GM20000 (cell line): ENCODE results near the gene CASK.
"Not testable (repeated sequence)": the region's sequence is repeated elsewhere in the genome, so short reads cannot be mapped to it uniquely, and the experiment has no call there.

Experiments
- DNase-seq: peaks from one replicate; pipeline ENCODE4 v3.0.0; 2012; ENCODE audit warnings: low spot score
- TF ChIP-seq, protein P1 (sequence below): IDR thresholded peaks from 2 replicates; pipeline ENCODE4 v1.5.1; 2012; ENCODE audit warnings: mild to moderate bottlenecking, control low read depth; ENCODE audit errors: extremely low read depth, missing control alignments

The CASK gene

DNA sequence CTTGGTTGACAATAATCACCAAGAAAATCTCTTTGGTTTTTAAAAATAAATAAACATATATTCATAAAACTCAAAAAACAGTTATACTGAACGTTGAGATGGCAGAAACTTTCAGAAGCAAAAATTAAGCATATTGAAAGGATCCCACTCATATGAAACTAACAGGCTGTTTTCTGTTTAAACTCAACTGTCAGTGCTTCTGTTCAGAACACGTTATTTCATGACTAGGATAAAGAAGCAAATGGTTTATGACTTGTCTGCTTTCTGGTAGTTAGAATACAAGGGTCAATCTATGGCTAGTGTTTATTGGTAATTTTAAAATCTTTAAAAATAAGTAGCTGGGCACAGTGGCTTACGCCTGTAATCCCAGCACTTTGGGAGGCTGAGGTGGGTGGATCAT is 195.2 kb downstream of the CASK start:
- peak; percentile 3 for DNase-seq
- TF ChIP-seq, protein P1, sequence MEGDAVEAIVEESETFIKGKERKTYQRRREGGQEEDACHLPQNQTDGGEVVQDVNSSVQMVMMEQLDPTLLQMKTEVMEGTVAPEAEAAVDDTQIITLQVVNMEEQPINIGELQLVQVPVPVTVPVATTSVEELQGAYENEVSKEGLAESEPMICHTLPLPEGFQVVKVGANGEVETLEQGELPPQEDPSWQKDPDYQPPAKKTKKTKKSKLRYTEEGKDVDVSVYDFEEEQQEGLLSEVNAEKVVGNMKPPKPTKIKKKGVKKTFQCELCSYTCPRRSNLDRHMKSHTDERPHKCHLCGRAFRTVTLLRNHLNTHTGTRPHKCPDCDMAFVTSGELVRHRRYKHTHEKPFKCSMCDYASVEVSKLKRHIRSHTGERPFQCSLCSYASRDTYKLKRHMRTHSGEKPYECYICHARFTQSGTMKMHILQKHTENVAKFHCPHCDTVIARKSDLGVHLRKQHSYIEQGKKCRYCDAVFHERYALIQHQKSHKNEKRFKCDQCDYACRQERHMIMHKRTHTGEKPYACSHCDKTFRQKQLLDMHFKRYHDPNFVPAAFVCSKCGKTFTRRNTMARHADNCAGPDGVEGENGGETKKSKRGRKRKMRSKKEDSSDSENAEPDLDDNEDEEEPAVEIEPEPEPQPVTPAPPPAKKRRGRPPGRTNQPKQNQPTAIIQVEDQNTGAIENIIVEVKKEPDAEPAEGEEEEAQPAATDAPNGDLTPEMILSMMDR, result no peak

DNA sequence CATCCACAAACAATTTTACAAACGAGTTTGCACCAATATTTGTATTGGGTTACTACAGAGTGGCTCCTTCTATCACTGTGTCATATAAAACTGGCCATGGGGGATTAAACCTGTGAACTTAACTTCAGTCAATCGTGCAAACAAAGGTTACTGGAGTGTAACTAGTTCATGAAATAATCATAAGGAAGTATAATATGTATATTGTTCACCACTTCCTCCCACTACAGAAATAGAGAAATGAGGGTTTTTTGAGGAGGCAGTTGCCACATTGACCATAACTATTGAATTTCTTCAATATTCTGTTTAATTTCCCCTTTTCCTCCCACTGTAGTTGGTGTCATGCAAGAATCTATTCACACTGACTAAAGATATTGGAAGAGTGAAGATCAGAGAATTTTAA is 199.5 kb downstream of the CASK start, which contains the start of gene GPR82:
TSS of gene GPR82 (plus strand) at position 356 of the 400 bp plus-strand sequence. CDS start 2,846 bp downstream, outside the sequence.
- TF ChIP-seq, protein P1, result no peak
- DNase-seq, result no peak

DNA sequence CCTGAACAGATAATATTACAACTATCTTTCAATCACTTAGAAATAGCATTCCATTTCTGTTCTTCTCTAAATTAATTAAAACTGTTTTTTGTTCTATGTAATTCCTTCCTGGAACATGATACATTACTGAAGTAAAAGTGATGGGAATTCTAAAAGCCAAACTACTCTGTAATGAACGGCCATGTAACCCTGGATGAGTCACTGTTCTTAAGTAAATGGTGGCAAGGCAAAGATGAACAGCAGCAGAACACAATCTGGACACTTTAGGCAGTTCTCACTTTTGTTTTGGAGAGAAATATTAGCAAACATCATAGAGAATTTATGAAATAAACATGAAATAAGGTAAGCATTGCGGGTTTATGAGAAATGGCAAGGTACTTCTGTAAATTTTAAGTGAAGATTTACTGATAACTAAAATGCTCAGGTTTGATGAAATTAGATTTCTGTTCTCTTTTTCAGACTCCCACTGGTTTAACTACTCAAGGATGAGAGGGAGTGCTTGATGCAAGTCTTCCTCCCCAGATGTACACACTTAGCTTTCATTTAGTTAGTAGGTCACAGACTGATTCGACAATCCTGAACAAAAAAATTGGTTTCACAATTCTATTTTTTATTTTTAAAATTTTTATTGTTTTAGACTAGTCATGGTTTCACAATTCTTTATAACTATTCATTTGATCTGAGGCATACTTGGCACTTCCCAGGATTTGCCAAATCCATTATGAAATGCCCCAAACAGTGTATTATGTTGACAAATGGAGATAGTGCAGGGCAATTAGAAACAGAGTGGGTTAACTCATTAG is 200.3 kb downstream of the CASK start:
- TF ChIP-seq, protein P1, result no peak
- DNase-seq, result no peak

DNA sequence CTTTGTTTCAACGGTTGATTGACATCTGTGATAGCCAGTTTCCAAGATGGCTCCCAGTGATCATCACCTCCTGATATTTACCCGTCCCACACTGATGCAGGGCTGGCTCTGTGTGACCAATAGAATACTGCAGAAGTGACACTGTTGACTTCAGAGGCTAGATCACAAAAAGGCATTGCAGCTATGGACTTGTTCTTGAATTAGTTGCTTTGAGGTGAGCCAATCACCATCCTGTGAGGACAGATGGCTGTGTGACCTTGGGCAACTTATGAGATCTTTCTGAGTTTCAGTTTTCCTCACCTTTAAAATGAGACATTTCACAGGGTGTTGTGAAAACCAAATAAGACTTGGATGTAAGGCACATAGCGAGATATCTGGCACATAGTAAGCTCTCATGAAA is 201.1 kb downstream of the CASK start:
- TF ChIP-seq, protein P1, result no peak
- no peak for DNase-seq

DNA sequence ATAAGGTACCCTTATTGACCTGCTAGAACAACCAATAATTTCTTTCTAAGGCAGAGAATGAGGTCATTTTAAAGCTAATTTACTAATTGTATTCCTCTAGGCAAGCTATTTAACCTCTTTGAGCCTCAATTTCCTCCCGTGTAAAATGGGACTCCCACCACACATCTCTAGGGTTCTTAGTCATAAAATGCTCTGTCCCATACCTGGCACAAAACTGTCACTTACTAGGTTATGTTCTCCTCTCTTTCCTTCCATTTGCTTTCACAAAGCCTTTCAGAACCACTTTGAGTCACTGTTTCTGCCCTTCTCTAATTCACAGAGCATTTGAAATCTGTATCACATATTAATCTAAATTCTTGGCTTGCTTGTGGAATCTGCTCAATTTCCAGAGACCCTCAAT is 201.8 kb downstream of the CASK start:
- TF ChIP-seq, protein P1, result no peak
- no peak for DNase-seq

DNA sequence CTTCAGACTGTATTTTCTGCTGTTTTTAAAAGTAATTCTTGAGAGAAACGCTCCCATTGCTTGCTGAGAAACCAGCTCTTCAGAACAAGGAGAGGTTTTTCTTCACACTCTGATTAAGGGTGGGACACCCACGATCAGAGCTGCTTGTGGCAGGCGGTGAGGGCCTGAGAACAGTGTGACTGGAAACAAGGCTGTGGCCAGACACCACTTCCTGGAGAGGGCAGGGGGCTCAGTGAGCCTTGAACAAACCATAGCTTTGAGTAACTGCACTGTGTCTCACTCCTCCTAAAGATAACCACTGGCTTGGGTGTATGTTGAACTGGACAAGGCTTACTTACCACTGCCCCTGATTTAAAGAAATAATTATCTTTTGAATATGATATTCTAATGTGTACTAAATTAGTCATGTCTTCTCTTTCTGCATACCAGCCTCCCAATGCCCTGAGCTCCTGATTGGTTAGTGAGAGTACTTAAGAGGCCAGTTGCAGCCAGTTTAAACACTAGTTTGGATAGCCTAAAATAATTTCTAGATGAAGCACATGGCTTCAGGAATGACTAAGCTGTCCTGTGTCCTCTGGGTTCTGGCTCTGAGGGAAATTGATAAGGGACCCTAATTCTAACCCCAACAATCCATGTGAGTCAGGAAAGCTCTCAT is 203.1 kb downstream of the CASK start:
- TF ChIP-seq, protein P1, result no peak
- DNase-seq, result peak; percentile 20

DNA sequence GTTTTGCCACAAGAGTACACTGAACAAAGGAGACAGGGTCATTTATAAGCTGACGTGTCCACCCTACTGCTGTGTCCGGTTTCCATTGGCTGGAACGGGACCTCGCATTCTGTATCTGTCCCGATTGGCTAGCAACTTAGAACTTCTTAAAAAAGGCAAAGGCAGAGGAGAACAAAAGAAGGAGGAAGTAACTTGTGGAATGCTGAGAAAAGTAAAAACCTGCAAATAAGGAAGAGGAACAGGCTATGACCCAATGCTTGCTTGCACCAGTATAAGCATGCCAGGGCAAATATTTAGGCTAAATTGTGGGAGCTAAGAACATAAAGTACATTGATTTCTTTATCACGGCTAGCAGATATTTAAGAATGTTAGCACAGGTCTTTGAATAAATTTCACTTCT is 203.7 kb downstream of the CASK start:
- not testable (repeated sequence) for DNase-seq
